ENCODE data around the gene CHD2.

- TF ChIP-seq POLR2A (IDR thresholded peaks at IDR 0.05; ENCODE audit: low read depth, low read length): no peak
- TF ChIP-seq POLR2AphosphoS5 (IDR thresholded peaks at IDR 0.05; ENCODE audit: low read depth, low read length): no peak
- no peak for TF ChIP-seq TAF1 (IDR thresholded peaks at IDR 0.05; ENCODE audit: low read depth, low read length)
- TF ChIP-seq SPI1 (IDR thresholded peaks at IDR 0.05; ENCODE audit: low read depth, low read length): no peak
- no peak for TF ChIP-seq POU2F2 (IDR thresholded peaks at IDR 0.05; ENCODE audit: low read depth, low read length)
Observed at GRCh38 chr15:93060336-93061248, 160.5 kb downstream of the CHD2 start.
